Measurements from ENCODE around the gene SYT1.
"Not testable (repeated sequence)": the region's sequence is repeated elsewhere in the genome, so short reads cannot be mapped to it uniquely, and the experiment has no call there.

SYT1 gene

DNA sequence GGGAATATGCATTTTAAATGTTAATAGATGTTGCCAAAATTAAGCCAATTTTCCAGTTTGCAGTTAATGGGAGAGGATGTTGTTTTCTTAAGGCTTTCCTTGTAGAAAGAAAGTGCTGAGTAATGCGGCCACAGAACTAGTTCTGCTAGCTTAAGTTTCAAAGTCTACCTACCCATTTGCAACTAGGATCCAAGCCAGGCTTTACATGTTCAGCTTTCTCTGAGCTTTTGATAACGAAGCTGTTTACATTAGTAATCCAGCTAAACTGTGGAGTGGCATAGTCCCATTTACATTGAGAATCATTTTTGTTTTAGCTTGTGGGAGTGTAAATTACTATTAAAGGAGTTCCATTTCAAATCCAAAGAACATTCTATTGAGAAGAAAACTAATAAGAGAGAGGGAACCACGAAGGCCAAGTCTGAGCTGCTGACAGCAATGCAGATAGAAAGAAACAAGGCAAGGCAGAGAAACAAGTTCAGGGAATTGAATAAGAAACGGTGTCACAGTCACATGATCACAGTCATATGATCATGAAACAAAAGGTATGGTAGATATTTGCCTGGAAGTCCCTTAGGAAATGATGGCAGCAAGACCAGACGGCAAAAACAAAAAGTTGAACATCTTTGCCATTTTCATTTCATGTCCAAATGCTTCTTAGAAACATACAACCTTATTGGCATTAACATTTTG, 551.3 kb downstream of the SYT1 start:
- Mint-ChIP-seq H3K4me3 (no peak overlapping the region), H3K9me3 (no peaks in the 10 kb centered on the region), H3K36me3 (no peaks in the 10 kb centered on the region), H3K27ac (no peak overlapping the region), H3K27me3 (no peaks in the 10 kb centered on the region), H3K4me1 (no peaks in the 10 kb centered on the region)
- no peak for ATAC-seq

DNA sequence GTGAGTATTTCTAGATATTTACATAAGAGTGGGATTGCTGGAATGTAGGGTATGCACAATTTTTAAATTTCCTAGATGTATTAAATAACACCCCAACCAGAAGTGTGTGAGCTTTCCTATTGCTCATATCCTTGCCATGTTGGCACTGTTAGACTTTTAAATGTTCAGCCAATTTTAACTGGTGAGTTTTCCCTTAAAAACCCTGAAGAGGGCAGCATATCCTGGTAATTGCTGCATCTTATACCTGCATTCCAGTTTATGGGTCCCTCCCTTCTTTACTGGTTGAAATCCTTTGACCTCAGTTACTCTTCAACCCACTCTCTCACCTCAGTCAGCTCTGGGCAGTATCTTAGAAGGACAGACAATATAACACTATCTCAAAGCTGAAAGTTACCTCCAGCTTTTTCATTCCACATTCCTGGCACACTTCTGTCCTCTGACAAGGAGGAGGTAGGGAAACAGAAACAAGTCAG, 555.6 kb downstream of the SYT1 start:
- Mint-ChIP-seq H3K4me3 (no peak overlapping the region), H3K9me3 (no peaks in the 10 kb centered on the region), H3K27me3 (peaks cover 4% of the 10 kb centered on the region), H3K36me3 (no peaks in the 10 kb centered on the region), H3K27ac (no peak overlapping the region), H3K4me1 (no peaks in the 10 kb centered on the region)
- ATAC-seq, result no peak

DNA sequence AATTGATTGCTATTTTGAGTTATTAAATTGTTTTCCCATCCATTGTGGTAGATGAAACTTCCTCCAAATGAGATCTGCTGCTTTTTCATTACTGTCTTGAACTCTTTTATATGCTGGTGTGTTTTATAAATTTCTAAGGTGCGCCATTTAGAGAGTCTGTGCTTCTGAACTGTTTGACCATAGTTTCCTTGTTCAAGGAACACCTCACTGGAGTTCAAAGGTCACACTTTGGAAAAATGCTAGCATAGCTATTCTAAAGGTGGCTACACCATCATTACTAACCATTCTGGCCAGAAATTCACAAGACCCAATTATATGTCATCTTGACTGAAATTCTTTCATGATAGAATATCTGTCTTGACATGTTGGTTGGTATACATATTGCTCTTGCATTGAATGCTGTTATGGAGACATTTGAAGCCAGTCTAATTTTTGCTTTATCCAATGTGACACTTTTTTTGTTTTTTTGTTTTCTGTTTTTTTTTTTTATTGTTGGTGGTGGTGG, 556.7 kb downstream of the SYT1 start:
- Mint-ChIP-seq H3K27ac (no peak overlapping the region), H3K36me3 (no peaks in the 10 kb centered on the region), H3K9me3 (no peaks in the 10 kb centered on the region), H3K4me3 (no peak overlapping the region), H3K27me3 (peaks cover 8% of the 10 kb centered on the region), H3K4me1 (no peaks in the 10 kb centered on the region)
- ATAC-seq, result no peak

DNA sequence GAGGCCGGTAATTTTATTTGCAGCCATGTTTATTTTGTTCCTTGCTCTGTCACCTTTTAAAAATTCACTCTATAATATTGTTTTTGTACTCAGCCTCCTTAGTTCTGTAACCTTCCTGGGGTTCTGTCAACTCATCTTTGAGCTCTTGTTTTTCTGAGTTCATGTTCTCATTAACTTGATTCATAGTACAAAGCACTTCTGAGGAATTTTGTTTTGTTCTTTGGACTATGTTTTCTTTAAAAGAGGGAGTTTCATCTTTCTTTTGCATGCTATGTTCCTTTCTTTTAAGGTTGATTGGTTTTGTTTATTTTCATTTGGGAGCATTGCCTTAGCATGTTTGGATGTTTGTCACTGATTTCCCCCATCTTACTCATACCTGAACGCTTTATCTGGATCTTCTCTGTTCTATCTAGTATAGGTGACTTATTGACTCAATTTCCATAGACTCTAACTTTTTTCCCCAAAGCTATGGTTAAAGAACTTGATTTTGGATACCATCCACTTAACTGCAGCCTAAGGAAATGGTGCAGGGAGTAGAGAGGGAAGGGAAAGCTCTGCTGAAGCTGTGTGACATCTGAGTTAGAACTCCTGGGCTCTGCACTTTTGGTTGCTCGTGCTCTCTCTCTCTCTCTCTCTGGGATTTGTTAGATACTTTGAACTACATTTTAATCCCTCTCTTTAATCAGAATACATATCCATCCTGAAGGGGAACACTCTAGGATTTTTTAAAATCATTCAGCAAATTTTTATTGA, 557.7 kb downstream of the SYT1 start:
- no peak overlapping the region for H3K27ac Mint-ChIP-seq
- H3K4me3 Mint-ChIP-seq, result no peak overlapping the region
- H3K27me3 Mint-ChIP-seq, result peaks cover 8% of the 10 kb centered on the region
- no peaks in the 10 kb centered on the region for H3K36me3 Mint-ChIP-seq
- no peaks in the 10 kb centered on the region for H3K4me1 Mint-ChIP-seq
- H3K9me3 Mint-ChIP-seq, result no peaks in the 10 kb centered on the region
- no peak for ATAC-seq

DNA sequence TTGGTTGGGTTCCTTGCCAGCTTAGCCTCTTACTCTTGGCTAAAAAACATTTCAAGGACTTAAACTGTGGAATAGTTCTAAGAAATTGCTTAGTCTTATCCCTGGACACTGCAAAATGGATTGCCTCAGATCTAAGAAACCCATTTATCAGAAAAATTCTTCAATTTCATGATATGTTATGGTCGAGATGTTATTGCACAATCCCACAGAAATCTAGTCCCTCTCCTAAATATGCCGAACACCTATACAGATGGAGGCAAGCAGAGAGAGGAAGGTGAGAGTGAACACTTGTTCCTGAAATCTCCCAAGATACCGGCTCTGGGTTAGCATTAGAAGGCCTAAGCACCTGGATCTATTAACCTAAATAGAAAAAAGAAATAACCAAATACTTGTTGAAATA, 559.0 kb downstream of the SYT1 start:
- Mint-ChIP-seq H3K4me3 (no peak overlapping the region), H3K36me3 (no peaks in the 10 kb centered on the region), H3K9me3 (no peaks in the 10 kb centered on the region), H3K4me1 (no peaks in the 10 kb centered on the region), H3K27me3 (peaks cover 8% of the 10 kb centered on the region), H3K27ac (no peak overlapping the region)
- no peak for ATAC-seq

DNA sequence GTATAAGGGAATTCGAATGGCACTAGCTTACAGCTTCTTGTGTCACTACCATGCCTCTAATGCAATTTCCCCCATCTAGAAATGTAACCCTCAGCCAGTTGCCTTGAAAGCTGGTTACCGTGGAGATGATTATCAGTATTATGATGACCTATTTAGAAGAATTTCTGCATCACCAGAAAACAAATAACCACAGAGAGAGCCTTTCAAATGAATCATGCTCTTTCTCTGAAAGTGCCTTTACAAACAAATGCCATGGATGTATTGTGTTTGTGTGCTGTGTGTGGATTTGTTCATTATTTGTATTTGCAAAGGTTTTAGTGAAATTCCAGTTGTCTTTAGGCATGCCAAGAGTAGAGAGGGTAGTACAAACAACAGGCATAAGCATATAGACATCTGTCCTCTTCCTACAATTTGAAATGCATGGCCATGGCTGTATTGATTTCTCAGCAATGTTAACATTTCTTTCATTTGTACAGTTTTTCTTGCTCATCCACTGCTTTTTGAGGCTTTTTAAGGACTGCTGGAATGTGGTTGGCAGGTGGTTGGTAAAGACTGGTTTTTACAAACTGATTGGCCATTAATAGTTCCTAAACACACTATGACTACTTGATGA, 559.6 kb downstream of the SYT1 start:
- H3K36me3 Mint-ChIP-seq, result no peaks in the 10 kb centered on the region
- ATAC-seq, result no peak
- no peak overlapping the region for H3K4me3 Mint-ChIP-seq

DNA sequence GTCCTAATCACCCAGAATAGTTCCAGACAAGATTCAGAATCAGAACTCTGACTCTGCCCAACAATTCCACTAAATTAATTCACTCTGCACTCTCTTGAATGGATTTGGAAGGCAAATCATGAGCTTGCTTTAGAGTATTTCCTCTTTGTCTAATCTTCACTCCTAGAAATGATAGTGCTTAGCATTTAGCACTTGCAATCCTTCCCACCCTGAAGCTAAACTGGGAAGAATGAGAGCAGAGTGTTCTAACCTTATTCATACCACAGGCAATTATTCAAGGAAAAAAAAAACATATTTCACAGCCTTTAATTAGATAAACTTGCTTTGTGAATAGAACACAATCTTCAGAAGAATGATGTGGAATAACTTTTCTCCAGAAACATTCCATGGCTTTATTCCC, 561.5 kb downstream of the SYT1 start:
- no peaks in the 10 kb centered on the region for H3K36me3 Mint-ChIP-seq
- ATAC-seq, result no peak
- H3K9me3 Mint-ChIP-seq, result no peaks in the 10 kb centered on the region
- no peak overlapping the region for H3K27ac Mint-ChIP-seq
- H3K27me3 Mint-ChIP-seq, result peaks cover 8% of the 10 kb centered on the region
- no peaks in the 10 kb centered on the region for H3K4me1 Mint-ChIP-seq
- no peak overlapping the region for H3K4me3 Mint-ChIP-seq

More for the DNA sequence above, 559.6 kb downstream of the SYT1 start:
- H3K9me3 Mint-ChIP-seq, result no peaks in the 10 kb centered on the region
- H3K27me3 Mint-ChIP-seq, result peaks cover 8% of the 10 kb centered on the region
- H3K4me1 Mint-ChIP-seq, result no peaks in the 10 kb centered on the region
- no peak overlapping the region for H3K27ac Mint-ChIP-seq

DNA sequence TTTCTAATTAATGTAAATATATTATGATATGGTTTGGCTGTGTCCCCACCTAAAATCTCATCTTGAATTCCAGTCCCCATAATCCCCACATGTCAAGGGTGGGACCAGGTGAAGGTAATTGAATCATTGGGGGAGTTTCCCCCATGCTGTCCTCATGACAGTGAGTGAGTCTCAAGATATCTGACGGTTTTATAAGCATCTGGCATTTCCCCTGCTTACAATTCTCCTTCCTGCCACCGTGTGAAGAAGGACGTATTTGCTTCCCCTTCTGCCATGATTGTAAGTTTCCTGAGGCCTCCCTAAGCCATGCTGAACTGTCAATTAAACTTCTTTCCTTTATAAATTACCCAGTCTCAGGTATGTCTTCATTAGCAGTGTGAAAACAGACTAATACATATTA, 562.2 kb downstream of the SYT1 start:
- not testable (repeated sequence) for H3K4me3 Mint-ChIP-seq, H3K27me3 Mint-ChIP-seq, H3K27ac Mint-ChIP-seq, ATAC-seq, H3K9me3 Mint-ChIP-seq, H3K36me3 Mint-ChIP-seq, H3K4me1 Mint-ChIP-seq

DNA sequence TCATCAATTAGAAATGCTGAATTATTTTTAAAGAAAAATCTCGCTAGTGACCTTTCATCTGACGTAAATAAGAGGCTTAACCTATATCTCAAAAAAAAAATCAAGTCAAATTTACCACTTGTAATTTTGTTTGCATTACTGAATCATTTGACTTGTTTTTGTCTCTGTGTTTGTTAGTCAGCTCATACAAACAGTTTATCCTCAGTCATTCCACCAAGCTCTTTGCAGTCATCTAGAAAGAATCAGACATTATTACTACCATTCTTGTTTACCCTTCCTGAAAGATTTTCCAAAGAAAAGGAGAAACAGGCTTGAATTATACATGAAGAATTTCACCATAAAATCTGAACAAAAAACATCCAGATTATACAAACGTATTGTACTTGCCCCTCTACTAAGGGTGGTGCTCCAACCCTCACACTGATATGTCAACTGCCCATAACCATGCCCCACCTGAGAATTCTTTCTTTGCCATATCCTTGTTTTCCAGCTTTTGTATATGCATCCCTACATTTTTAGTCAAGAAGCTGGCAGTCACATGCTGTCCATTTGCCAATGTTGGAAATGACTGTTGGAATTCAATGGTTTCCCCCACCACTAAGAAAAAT, 569.0 kb downstream of the SYT1 start:
- no peak overlapping the region for H3K27ac Mint-ChIP-seq

DNA sequence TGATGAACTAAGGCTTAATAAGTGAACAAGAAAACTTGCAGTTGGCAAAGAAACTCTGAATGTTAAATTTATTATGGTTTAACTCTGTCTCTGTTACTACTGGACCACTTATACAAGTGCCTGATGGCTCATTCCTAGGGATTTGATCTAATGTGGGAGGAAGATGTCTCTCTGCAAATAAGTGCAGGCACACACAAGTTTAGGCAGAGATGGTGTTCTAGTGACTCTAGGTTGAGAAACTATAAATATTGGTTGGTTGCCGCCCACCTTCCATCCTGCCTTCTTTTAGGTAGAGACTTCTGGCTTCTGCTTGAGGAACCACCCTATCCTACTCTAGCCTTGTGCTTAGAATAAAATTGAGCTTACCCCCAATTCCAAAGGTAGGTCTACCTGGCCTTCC, 570.0 kb downstream of the SYT1 start:
- Mint-ChIP-seq H3K9me3 (no peaks in the 10 kb centered on the region), H3K36me3 (no peaks in the 10 kb centered on the region), H3K27ac (no peak overlapping the region), H3K4me1 (no peaks in the 10 kb centered on the region), H3K27me3 (no peaks in the 10 kb centered on the region), H3K4me3 (no peak overlapping the region)
- ATAC-seq, result no peak

More for the DNA sequence above, 569.0 kb downstream of the SYT1 start:
- H3K4me1 Mint-ChIP-seq, result no peaks in the 10 kb centered on the region
- H3K9me3 Mint-ChIP-seq, result no peaks in the 10 kb centered on the region
- H3K36me3 Mint-ChIP-seq, result no peaks in the 10 kb centered on the region
- H3K4me3 Mint-ChIP-seq, result no peak overlapping the region
- no peaks in the 10 kb centered on the region for H3K27me3 Mint-ChIP-seq
- no peak for ATAC-seq

DNA sequence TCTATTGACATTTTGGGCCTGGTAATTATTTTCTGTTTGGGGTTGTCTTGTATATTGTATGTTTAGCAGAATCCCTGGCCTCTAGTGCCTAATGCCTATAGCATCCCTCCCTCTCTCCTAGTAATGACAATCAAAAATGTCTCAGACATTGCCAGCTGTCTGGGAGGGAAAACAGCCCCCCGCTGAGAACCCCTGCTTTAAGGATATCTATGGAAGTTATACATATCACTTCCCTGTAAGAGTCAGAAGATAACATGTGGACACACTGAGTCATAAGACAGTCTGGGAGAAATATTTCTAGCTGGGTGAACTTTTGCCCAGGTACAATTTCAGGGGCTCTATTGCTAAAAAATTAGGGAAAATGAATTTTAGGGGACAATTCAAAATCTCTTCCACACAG, 571.2 kb downstream of the SYT1 start:
- Mint-ChIP-seq H3K4me3 (no peak overlapping the region), H3K27ac (no peak overlapping the region), H3K9me3 (no peaks in the 10 kb centered on the region), H3K27me3 (no peaks in the 10 kb centered on the region), H3K4me1 (no peaks in the 10 kb centered on the region), H3K36me3 (no peaks in the 10 kb centered on the region)
- ATAC-seq, result no peak

DNA sequence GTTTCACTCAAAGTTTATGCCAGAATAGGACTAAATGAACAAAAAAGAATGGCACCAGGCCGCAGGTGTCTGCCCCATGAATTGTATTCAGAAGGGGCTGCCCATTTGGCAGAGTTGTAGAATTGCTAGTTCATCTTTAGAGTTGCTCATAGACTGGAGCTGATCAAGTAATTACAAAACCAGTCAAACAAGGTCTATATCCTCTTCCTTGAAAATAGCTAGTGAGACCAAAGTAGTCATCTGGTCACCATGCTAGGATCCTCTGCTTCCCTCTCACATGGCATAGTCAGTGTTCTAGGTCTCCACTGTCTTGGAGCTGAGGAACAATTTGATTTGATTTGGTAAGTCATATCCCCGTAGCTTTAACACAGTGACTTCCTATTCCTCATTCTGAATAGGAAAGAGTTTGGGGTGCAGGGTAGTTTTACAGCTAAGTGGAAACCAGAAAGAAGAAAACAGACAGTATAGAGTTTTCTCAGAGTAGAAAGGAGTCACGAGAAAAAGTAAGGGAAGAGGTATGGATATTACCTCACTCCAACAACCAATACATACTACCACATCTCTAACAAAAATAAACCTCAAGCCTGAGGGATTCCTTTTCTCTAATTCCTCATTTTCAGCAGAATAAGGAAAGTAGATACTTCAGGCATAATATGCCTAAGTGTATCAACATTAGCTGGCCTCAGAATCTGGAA, 574.1 kb downstream of the SYT1 start:
- Mint-ChIP-seq H3K27me3 (no peaks in the 10 kb centered on the region), H3K9me3 (no peaks in the 10 kb centered on the region), H3K4me1 (no peaks in the 10 kb centered on the region), H3K27ac (no peak overlapping the region), H3K4me3 (no peak overlapping the region), H3K36me3 (no peaks in the 10 kb centered on the region)
- no peak for ATAC-seq

DNA sequence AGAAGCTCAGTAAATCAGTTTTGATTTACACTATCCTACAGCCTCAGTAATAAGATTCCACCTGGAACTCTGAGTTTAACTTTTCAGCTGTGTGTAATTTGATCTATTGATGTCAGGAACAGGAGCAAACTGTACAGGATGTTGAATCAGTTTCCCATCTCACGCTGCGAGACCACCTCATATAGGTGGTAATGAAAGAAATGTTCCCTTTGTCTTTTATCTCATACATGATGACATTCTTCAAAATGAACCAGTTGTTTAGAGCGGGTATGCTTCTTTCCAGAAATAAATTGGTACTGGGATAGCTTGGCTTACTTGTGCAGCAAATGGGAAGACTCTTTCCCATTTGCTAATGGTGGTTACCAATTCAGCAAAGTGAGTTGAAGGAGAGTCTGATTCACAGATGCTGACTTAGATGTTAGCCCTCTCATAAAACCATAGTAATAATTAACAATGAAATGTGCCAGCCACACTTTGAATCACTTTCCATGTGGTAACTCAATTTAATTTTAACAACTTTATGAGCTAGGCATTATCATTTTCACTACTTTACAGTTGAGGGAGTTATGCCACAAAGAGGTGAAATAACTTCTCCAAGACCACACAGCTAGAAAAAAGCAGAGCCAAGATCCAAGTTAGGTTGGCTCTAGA, 574.7 kb downstream of the SYT1 start:
- Mint-ChIP-seq H3K27ac (no peak overlapping the region), H3K4me3 (no peak overlapping the region), H3K27me3 (no peaks in the 10 kb centered on the region), H3K36me3 (no peaks in the 10 kb centered on the region), H3K4me1 (no peaks in the 10 kb centered on the region), H3K9me3 (no peaks in the 10 kb centered on the region)
- ATAC-seq, result no peak

DNA sequence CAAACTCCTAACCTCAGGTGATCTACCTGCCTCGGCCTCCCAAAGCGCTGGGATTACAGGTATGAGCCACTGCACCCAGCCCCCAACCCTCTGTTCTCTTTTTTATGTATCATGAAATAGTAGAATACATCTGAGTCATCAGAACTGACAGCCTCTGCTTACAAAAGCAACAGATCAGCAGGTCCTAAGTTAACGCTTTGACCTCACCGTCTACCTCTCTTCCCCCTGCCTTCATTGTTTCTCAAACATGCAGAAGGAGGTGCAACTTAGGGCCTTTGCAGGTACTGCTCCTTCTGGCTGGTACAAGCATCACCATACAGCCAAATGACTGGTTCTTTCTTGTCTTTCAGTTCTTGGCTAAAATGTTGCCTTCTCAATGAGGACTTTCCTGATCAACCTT, 577.0 kb downstream of the SYT1 start:
- Mint-ChIP-seq H3K9me3 (no peaks in the 10 kb centered on the region), H3K4me1 (no peaks in the 10 kb centered on the region), H3K27me3 (no peaks in the 10 kb centered on the region), H3K27ac (no peak overlapping the region), H3K36me3 (no peaks in the 10 kb centered on the region), H3K4me3 (no peak overlapping the region)
- no peak for ATAC-seq

Measured in stimulated activated memory B cell treated with anti-CD40 and anti-IgM and Interleukin-4, amounts not matched to agents 10 μg/mL and 1 μg/mL and 100 μg/mL, for 72 hours (primary cell).